Measurements from ENCODE around the gene GFPT1.

- TF ChIP-seq CTCF (IDR thresholded peaks at IDR 0.05) (no peak), POLR2AphosphoS5 (IDR thresholded peaks at IDR 0.05) (no peak), POLR2A (IDR thresholded peaks at IDR 0.05) (no peak), EP300 (IDR thresholded peaks at IDR 0.05) (no peak)
These were observed 30.6 kb downstream of the GFPT1 start for GRCh38 chr2:69356471-69356870.
